ENCODE results near the gene CD22.

GRCh38 chr19:35353635-35354034 is 24.6 kb downstream of the CD22 start:
- TF ChIP-seq POLR2A (IDR thresholded peaks at IDR 0.05; ENCODE audit: low read depth, low read length) (no peak), TAF1 (IDR thresholded peaks at IDR 0.05; ENCODE audit: borderline replicate concordance, low read depth, low read length) (no peak), POLR2AphosphoS5 (IDR thresholded peaks at IDR 0.05; ENCODE audit: low read depth, low read length) (no peak)
